ENCODE results near the gene DIAPH3.

- TF ChIP-seq, protein P1, sequence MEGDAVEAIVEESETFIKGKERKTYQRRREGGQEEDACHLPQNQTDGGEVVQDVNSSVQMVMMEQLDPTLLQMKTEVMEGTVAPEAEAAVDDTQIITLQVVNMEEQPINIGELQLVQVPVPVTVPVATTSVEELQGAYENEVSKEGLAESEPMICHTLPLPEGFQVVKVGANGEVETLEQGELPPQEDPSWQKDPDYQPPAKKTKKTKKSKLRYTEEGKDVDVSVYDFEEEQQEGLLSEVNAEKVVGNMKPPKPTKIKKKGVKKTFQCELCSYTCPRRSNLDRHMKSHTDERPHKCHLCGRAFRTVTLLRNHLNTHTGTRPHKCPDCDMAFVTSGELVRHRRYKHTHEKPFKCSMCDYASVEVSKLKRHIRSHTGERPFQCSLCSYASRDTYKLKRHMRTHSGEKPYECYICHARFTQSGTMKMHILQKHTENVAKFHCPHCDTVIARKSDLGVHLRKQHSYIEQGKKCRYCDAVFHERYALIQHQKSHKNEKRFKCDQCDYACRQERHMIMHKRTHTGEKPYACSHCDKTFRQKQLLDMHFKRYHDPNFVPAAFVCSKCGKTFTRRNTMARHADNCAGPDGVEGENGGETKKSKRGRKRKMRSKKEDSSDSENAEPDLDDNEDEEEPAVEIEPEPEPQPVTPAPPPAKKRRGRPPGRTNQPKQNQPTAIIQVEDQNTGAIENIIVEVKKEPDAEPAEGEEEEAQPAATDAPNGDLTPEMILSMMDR (IDR thresholded peaks at IDR 0.05; ENCODE audit: low read depth, low read length, poor library complexity, severe bottlenecking): no peak
- no peak for TF ChIP-seq EZH2phosphoT487 (IDR thresholded peaks at IDR 0.05; ENCODE audit: borderline replicate concordance, low read length)
Observed at GRCh38 chr13:59787679-59788078, 376.0 kb downstream of the DIAPH3 start.

Measured in DOHH2 (cell line).